Muscle layer of duodenum (tissue), 2 donors: Measurements from ENCODE around the gene FBXW7.
"Not testable (repeated sequence)": the region's sequence is repeated elsewhere in the genome, so short reads cannot be mapped to it uniquely, and the experiment has no call there.

Source experiments
- H3K27ac ChIP-seq: one replicate; pipeline ENCODE4 v1.7.0; 2013; ENCODE audit warnings: mild to moderate bottlenecking, low read length
- H3K27me3 ChIP-seq: one replicate; pipeline ENCODE4 v1.7.0; 2013; ENCODE audit warnings: low read depth, mild to moderate bottlenecking, control low read depth, low read length
- H3K36me3 ChIP-seq, 2 donors: one replicate each; pipeline ENCODE4 v1.7.0; 2013; ENCODE audit warnings: low read length in 2 of 2, control low read depth in 1 of 2, mild to moderate bottlenecking in 1 of 2; ENCODE audit not compliant: insufficient read depth in 2 of 2, control insufficient read depth in 1 of 2
- H3K4me1 ChIP-seq, 2 donors: one replicate each; pipeline ENCODE4 v1.7.0; 2013; ENCODE audit warnings: low read length in 2 of 2, mild to moderate bottlenecking in 2 of 2, control low read depth in 1 of 2, moderate library complexity in 1 of 2; ENCODE audit not compliant: insufficient read depth in 2 of 2, control insufficient read depth in 1 of 2
- H3K4me3 ChIP-seq, 2 donors: one replicate each; pipeline ENCODE4 v1.7.0; 2013; ENCODE audit warnings: low read length in 2 of 2, low read depth in 1 of 2, mild to moderate bottlenecking in 1 of 2
- H3K9me3 ChIP-seq, 2 donors: one replicate each; pipeline ENCODE4 v1.7.0; 2013; ENCODE audit warnings: low read length in 2 of 2, control low read depth in 1 of 2, mild to moderate bottlenecking in 1 of 2; ENCODE audit not compliant: control insufficient read depth in 1 of 2
- donor health status: healthy.

FBXW7 gene

DNA sequence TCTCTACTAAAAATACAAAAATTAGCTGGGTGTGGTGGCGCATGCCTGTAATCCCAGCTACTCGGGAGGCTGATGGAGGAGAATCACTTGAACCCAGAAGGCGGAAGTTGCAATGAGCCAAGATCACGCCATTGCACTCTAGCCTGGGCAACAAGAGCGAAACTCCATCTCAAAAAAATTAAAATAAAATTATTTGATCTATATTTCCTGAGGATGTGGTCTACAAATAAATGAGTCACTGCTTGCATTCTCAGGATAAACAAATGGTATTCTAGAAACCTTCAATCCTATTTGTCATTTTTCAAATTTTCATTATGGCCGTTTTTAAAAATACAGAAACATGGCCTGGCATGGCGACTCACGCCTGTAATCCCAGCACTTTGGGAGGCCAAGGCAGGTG lies 8.6 kb upstream of the FBXW7 start:
- H3K4me1 ChIP-seq, H3K27ac ChIP-seq, H3K9me3 ChIP-seq, H3K4me3 ChIP-seq, H3K36me3 ChIP-seq, H3K27me3 ChIP-seq: not testable (repeated sequence)

DNA sequence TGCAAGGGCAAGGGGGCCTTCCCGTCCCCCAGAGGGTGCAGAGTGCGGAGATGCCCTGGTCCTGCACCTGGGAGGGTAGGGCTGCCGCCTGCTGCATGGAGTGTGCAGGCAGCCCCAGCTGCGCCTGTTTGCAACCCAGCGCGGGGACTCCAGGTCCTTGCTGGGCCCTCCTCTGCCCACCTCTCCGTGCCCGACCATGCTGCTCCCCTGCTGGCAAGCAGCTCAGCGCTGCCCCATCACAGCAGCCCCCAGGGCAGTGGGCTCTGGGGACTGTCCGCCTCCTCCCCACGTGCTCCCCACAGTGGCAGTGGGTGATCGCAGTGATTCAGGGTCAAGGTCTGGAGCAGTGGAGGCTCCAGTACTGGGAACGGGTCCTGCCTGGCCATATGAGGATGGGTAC lies 5.0 kb upstream of the FBXW7 start:
- Histone ChIP-seq H3K4me3 (no peak overlapping the region), H3K27me3 (no peaks in the 10 kb centered on the region), H3K9me3 (no peaks in the 10 kb centered on the region), H3K4me1 (peaks cover 0 to 16% of the 10 kb centered on the region in 2 donors), H3K36me3 (peaks cover 0 to 8% of the 10 kb centered on the region in 2 donors), H3K27ac (no peak overlapping the region)

- no peak overlapping the region for H3K27ac ChIP-seq
Observed at GRCh38 chr4:152540293-152540674, 4.4 kb upstream of the FBXW7 start.

GRCh38 chr4:152539556-152540292 lies 3.8 kb upstream of the FBXW7 start:
- peaks cover 0 to 8% of the 10 kb centered on the region in 2 donors for H3K36me3 ChIP-seq
- no peaks in the 10 kb centered on the region for H3K9me3 ChIP-seq
- H3K27me3 ChIP-seq, result no peaks in the 10 kb centered on the region
- H3K27ac ChIP-seq, result no peak overlapping the region
- no peak overlapping the region for H3K4me3 ChIP-seq
- peaks cover 0 to 16% of the 10 kb centered on the region in 2 donors for H3K4me1 ChIP-seq

More at GRCh38 chr4:152540293-152540674, 4.4 kb upstream of the FBXW7 start:
- Histone ChIP-seq H3K27me3 (no peaks in the 10 kb centered on the region), H3K36me3 (peaks cover 0 to 8% of the 10 kb centered on the region in 2 donors), H3K4me1 (peaks cover 0 to 16% of the 10 kb centered on the region in 2 donors), H3K4me3 (no peak overlapping the region), H3K9me3 (no peaks in the 10 kb centered on the region)

DNA sequence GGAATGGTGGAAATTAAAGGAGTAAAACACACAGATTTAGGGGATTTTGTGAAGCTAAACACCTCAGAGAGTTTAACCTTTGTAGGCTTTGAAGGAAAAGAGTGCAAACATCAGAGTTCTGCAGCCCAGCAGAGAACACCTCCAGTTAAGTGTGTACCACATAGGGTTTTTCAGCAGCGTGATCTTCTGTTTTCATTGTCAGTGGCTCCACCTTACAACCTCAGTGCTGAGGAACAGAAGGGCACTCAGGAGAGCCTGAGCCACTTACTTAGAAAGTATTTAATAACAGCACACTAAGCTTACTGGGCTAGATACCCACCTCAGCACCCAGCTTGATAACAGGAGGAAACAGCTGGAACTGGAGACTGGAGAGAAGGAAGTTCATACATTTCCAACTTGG lies 2.0 kb upstream of the FBXW7 start:
- no peaks in the 10 kb centered on the region for H3K27me3 ChIP-seq
- peaks cover 0 to 34% of the 10 kb centered on the region in 2 donors for H3K4me1 ChIP-seq
- peak overlapping the region; percentile 99 for H3K27ac ChIP-seq
- no peak overlapping the region for H3K4me3 ChIP-seq
- H3K36me3 ChIP-seq, result peaks cover 0 to 8% of the 10 kb centered on the region in 2 donors
- no peaks in the 10 kb centered on the region for H3K9me3 ChIP-seq

- peak overlapping the region; percentile 99 for H3K27ac ChIP-seq
- peaks cover 0 to 8% of the 10 kb centered on the region in 2 donors for H3K36me3 ChIP-seq
- no peaks in the 10 kb centered on the region for H3K9me3 ChIP-seq
- H3K4me1 ChIP-seq, result peaks cover 0 to 39% of the 10 kb centered on the region in 2 donors
- no peaks in the 10 kb centered on the region for H3K27me3 ChIP-seq
- peak overlapping the region; percentile 95 to 96 for H3K4me3 ChIP-seq
Observed at GRCh38 chr4:152536545-152537182, 772 bp upstream of the FBXW7 start.

DNA sequence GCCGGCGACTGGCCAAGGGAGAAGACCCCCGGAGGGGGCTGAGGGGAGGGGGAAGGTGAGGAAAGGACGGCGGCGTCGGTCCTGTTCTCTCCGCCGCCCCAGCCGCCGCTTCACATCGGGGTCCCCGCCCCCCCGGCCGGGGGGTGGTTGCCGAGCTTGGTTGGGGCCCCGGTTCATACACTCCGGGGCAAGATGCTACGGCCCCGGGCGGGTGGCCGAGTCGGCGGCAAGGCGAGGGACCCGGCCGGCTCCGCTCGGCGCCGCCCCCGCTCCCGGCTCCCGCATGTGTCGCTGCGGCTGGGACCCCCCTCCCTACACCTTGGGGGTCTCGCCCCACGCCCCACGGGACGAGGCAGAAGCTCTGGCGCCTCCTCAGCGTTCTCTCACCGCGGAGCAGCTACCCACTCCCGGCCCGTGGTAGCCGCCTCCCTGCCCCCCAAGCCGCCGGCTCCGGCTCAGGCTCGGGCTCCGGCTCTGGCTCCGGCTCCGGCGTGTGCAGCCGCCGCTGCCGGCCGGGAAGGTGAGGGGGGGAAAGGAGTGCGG lies 461 bp downstream of the FBXW7 start:
- Histone ChIP-seq H3K27me3 (no peaks in the 10 kb centered on the region), H3K9me3 (no peaks in the 10 kb centered on the region), H3K36me3 (peaks cover 0 to 8% of the 10 kb centered on the region in 2 donors), H3K4me3 (peak overlapping the region; percentile 95 to 96), H3K4me1 (peaks cover 0 to 43% of the 10 kb centered on the region in 2 donors), H3K27ac (peak overlapping the region; percentile 11)

GRCh38 chr4:152534541-152535359 lies 1.1 kb downstream of the FBXW7 start:
- Histone ChIP-seq H3K27ac (peak overlapping the region; percentile 55), H3K27me3 (no peaks in the 10 kb centered on the region), H3K9me3 (no peaks in the 10 kb centered on the region), H3K36me3 (peaks cover 0 to 5% of the 10 kb centered on the region in 2 donors), H3K4me3 (peak overlapping the region; percentile 95 to 96), H3K4me1 (peaks cover 0 to 43% of the 10 kb centered on the region in 2 donors)

DNA sequence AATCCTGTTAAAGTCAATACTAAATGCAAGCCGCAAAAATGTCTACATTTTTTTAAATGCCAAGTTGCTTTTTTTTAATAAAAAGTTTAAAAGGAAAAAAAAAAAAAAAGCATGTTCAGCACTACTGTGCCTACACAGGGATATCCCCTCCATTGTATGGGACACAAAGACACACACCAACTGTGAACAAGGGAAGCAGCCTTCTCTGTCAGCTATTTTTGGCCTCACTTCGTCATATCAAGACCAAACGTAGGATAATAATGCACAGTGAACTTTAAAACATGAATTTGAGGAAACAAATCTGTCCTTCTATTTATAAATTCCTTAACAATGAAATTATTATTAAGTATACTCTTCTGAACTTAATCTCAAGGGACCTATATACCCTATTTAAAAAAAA lies 4.4 kb downstream of the FBXW7 start:
- H3K9me3 ChIP-seq, result no peaks in the 10 kb centered on the region
- H3K4me1 ChIP-seq, result peaks cover 0 to 26% of the 10 kb centered on the region in 2 donors
- H3K27ac ChIP-seq, result no peak overlapping the region
- H3K36me3 ChIP-seq, result no peaks in the 10 kb centered on the region
- H3K27me3 ChIP-seq, result no peaks in the 10 kb centered on the region
- no peak overlapping the region for H3K4me3 ChIP-seq

- Histone ChIP-seq H3K9me3 (no peaks in the 10 kb centered on the region), H3K36me3 (no peaks in the 10 kb centered on the region), H3K4me3 (no peak overlapping the region), H3K4me1 (peaks cover 0 to 26% of the 10 kb centered on the region in 2 donors), H3K27ac (no peak overlapping the region), H3K27me3 (no peaks in the 10 kb centered on the region)
Observed at GRCh38 chr4:152530600-152530999, 5.3 kb downstream of the FBXW7 start.

- H3K36me3 ChIP-seq, result no peaks in the 10 kb centered on the region
- no peaks in the 10 kb centered on the region for H3K27me3 ChIP-seq
- H3K4me1 ChIP-seq, result peaks cover 0 to 26% of the 10 kb centered on the region in 2 donors
- H3K4me3 ChIP-seq, result no peak overlapping the region
- H3K27ac ChIP-seq, result no peak overlapping the region
- H3K9me3 ChIP-seq, result no peaks in the 10 kb centered on the region
Observed at GRCh38 chr4:152529880-152530279, 6.0 kb downstream of the FBXW7 start.
